BE2C (cell line): ENCODE data around the gene IFIH1.

Source experiments
- DNase-seq: peaks from one replicate; pipeline ENCODE4 v3.0.0-alpha.2; 2020
- H3K27me3 ChIP-seq: fragments of 250-450 bp; sonication (Bioruptor Pico); 2 replicates; pipeline ENCODE4 v1.5.1; 2020; ENCODE audit warnings: mild to moderate bottlenecking
- H3K36me3 ChIP-seq: fragments of 250-450 bp; sonication (Bioruptor Pico); 2 replicates; pipeline ENCODE4 v1.5.1; 2020; ENCODE audit warnings: mild to moderate bottlenecking
- H3K4me1 ChIP-seq: fragments of 250-450 bp; sonication (Bioruptor Pico); 2 replicates; pipeline ENCODE4 v1.5.1; 2020
- H3K4me3 ChIP-seq: 2 replicates; pipeline ENCODE4 v1.5.1; 2011; ENCODE audit warnings: low read depth, low read length
- H3K9me3 ChIP-seq: fragments of 250-450 bp; sonication (Bioruptor Pico); 2 replicates; pipeline ENCODE4 v1.5.1; 2020
- TF ChIP-seq, protein P1 (sequence below): IDR thresholded peaks from 2 replicates; pipeline ENCODE4 v1.5.1; 2012; ENCODE audit warnings: mild to moderate bottlenecking, low read depth, low read length

Gene IFIH1

DNA sequence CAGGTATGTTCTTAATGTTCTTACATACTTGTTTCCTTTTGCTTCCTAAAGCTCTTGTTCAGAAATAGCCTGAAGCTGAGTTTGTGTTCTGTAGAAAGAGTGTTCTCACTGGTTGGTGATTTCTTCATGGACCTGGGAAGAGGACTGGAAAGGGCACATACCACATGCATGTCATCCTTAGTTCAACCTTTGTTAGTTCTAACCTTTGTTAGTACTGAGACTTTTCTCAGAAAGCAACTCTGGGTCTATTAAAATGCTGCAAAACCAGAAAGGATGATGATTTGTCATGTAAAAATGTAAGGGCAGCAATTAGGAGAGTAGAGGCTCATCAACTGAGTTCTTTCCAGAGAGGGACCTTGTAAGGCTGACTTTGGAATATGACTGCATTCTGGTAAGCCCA is 72.7 kb downstream of the IFIH1 start:
- no peaks in the 10 kb centered on the region for H3K36me3 ChIP-seq
- H3K27me3 ChIP-seq = no peaks in the 10 kb centered on the region
- no peaks in the 10 kb centered on the region for H3K9me3 ChIP-seq
- H3K4me3 ChIP-seq = no peak overlapping the region
- no peak for DNase-seq
- H3K4me1 ChIP-seq = no peaks in the 10 kb centered on the region
- TF ChIP-seq, protein P1, sequence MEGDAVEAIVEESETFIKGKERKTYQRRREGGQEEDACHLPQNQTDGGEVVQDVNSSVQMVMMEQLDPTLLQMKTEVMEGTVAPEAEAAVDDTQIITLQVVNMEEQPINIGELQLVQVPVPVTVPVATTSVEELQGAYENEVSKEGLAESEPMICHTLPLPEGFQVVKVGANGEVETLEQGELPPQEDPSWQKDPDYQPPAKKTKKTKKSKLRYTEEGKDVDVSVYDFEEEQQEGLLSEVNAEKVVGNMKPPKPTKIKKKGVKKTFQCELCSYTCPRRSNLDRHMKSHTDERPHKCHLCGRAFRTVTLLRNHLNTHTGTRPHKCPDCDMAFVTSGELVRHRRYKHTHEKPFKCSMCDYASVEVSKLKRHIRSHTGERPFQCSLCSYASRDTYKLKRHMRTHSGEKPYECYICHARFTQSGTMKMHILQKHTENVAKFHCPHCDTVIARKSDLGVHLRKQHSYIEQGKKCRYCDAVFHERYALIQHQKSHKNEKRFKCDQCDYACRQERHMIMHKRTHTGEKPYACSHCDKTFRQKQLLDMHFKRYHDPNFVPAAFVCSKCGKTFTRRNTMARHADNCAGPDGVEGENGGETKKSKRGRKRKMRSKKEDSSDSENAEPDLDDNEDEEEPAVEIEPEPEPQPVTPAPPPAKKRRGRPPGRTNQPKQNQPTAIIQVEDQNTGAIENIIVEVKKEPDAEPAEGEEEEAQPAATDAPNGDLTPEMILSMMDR = no peak

DNA sequence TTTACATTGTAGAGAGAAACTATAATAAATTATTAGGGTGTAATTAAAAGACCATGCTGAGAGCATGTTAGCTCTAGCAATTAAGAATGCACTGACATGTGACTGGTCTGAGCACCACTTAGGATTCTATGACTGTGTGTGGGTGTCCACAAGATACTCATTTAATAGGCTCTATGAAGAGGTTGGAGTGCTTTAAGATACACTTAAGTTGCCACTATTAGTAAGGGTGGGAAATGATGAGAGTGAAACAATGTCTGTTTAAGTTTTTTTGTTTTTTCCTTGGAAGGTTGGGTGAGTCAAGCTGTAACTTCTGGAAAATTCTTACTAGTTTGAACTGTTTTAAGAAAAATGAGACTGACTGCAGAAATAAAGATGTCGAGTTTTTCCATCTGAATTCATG is 73.4 kb downstream of the IFIH1 start:
- no peaks in the 10 kb centered on the region for H3K27me3 ChIP-seq
- no peaks in the 10 kb centered on the region for H3K9me3 ChIP-seq
- no peaks in the 10 kb centered on the region for H3K36me3 ChIP-seq
- TF ChIP-seq, protein P1 = no peak
- no peaks in the 10 kb centered on the region for H3K4me1 ChIP-seq
- no peak for DNase-seq
- H3K4me3 ChIP-seq = no peak overlapping the region

DNA sequence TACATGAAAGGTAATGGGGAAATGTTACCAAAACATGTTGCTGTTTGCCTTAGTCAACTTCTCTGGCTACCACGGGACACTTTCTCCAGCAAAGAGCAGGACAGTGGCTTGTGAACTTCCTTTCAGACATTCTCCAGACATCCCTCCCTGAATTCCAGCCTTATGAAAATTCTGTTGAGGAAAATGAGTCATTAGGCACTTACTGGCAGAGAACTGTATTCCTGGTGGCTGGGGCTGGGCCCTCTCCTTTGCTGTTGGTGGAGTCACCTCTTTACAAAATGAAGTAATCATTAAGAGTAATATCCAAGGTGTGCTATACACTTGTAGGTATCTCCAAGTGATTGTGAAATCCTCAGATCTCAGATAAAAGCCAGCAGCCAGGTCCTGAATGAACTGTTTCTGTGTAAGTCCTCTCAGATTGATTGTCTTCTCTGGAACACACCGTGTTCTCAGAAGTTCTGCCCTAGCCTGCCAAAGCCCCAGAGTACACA is 73.9 kb downstream of the IFIH1 start:
- no peaks in the 10 kb centered on the region for H3K27me3 ChIP-seq
- no peak overlapping the region for H3K4me3 ChIP-seq
- TF ChIP-seq, protein P1 = no peak
- H3K4me1 ChIP-seq = no peaks in the 10 kb centered on the region
- H3K9me3 ChIP-seq = no peaks in the 10 kb centered on the region
- no peaks in the 10 kb centered on the region for H3K36me3 ChIP-seq
- DNase-seq = no peak

DNA sequence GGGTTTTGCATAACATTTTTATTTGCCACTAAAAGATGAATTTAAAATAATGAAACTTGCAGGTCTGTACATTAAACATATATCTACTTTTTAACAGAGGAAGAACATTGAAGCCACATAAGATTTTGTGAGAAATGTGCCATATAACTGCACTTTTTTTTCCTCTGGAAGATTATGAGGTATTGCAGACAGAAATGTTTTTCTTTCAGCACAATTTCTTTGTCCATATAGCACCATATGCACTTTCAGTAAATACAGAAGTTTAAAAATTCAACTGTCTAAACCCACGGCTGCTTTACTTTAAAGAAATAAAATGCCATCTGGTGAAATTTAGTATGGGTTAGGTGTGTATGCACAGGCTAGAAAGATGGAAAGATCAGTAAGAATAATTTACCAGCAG is 74.8 kb downstream of the IFIH1 start:
- H3K36me3 ChIP-seq = no peaks in the 10 kb centered on the region
- H3K9me3 ChIP-seq = no peaks in the 10 kb centered on the region
- TF ChIP-seq, protein P1 = no peak
- H3K4me3 ChIP-seq = no peak overlapping the region
- DNase-seq = no peak
- H3K27me3 ChIP-seq = no peaks in the 10 kb centered on the region
- no peaks in the 10 kb centered on the region for H3K4me1 ChIP-seq

DNA sequence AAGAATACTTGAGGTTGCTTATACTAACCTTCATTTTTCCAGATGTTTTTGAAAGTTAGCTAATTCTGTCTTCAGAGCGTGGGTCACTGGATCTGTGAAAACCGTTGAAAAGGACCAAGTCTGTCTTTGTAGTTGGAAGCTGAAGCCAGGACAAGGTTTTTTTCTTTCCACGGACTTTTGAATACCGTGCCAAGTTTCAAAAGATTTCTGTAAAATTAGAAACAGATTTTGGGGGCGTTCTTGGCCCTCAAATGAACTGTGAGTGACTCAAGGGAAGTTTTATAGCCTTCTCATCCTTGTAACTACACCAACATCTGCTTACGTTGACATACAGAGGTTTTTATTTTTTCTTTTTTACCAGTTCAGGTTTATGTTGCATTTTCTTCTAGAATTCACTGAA is 75.2 kb downstream of the IFIH1 start, which contains the start of gene FAP:
Gene FAP (minus strand): TSS at position 152 of the 400 bp plus-strand sequence. CDS start 118 bp downstream, at position 34.
- Histone ChIP-seq H3K9me3 (no peaks in the 10 kb centered on the region), H3K36me3 (no peaks in the 10 kb centered on the region), H3K4me3 (no peak within 1 kb of the TSS), H3K4me1 (no peaks in the 10 kb centered on the region), H3K27me3 (no peaks in the 10 kb centered on the region)
- TF ChIP-seq, protein P1 = no peak
- DNase-seq = no peak

DNA sequence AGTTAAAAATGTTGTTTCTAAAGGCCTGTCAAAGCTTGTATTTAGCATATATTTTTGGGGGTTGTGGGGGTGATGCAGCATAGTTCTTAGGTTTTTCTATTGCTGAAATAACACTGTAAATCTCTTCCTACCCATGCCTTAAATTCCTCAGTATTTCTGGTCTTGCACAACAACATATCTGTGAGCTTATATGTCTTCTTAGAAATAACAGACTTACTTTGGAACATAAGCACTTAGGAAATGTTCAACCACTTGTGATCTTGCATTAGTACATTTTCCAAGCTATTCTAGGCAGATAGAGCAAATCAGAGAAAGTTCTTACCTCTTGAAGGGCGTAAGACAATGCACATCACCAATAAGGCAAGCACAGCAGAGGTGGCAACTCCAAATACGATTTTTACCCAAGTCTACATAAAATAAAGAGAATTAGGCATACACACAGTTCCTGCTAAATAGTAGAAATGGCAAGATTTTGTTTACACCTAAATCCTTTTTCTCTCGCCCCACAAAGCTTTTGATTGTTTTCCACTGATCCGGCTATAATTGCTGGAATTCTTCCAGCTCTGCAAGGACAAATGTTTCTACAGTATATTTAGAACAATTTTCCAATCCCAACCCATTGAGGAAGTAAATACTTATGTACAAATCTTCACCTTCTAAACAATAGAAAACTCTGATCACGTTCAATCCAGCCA is 75.8 kb downstream of the IFIH1 start:
- DNase-seq = no peak
- TF ChIP-seq, protein P1 = no peak
- Histone ChIP-seq H3K36me3 (no peaks in the 10 kb centered on the region), H3K4me1 (no peaks in the 10 kb centered on the region), H3K27me3 (no peaks in the 10 kb centered on the region), H3K4me3 (no peak overlapping the region), H3K9me3 (no peaks in the 10 kb centered on the region)
